OCI-M2 (cell line): ENCODE data around the gene CELF4.

Experiments
- DNase-seq: peaks from one replicate; lab custom pipeline; 2025; ENCODE audit not compliant: unreplicated experiment; lab: John Stamatoyannopoulos, UW

Gene CELF4

GRCh38 chr18:37574113-37574512 is 8.5 kb upstream of the CELF4 start:
- no peak for DNase-seq

GRCh38 chr18:37572736-37573135 is 7.1 kb upstream of the CELF4 start:
- no peak for DNase-seq

- no peak for DNase-seq
These were observed 5.7 kb upstream of the CELF4 start for GRCh38 chr18:37571266-37571665.

DNA sequence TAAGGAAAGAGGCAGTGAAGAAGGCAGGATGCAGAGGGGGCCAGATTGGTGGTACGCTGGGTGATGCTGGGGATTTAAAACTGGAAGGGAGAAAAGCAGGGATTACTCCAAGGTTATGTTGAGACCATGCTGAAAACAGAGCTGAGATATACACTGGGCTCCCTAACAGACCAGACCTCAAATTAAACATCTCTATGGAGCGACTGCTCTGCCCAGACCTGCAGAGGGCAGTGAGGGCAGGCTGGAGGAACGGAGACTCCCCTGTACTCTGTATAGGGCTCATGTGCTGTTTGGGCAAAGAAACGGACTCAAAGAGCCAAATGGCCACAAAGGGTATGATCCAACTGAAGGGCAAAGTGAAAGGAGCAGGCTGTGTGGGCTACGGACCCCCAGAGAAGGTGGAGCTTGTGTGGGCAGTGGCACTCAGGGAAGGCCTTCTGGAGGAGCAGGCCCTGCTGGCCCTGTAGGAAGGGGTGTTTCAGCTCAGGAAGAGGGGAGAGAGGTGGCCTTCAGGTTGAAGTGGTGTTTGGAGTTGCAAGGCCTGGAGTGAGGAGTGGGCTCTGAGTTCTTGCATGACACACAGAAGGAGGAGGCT is 4.8 kb upstream of the CELF4 start:
- no peak for DNase-seq

DNA sequence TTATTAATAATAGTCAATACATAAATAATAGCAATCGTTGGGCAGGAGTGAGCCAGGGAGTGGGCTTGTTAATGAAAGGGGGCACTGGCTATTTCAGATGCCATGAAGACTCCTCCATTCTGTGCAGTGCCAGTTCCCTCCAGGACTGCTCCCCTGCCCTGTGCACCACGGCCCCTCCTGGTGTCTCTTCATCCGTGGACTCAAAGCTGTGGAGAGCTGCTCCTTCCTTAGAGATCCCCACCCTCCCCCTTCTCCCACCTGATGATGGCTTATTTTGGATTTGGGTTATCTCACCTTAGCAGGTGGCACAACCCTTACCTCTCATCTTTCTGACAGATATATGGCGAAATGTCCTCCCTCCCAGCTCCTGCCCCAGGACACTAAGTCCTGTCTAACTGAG is 3.1 kb upstream of the CELF4 start:
- no peak for DNase-seq

DNA sequence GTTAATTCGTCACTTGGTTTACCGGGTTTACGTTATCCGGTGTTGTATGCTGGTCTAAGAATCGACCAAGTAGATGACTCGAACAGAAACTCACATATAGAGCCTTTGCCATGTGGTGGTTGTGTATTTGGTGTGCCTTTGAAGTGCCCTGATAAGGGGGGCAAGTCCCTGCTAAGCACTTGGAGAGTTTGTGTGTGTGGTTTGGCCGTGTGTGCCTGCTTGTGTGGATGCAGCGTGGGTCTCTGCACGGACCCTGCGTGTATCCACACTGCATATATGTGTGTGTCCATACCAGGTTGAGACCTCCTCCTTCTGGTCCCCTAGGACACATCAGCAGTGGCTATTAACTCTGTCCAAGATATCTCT is 2.4 kb upstream of the CELF4 start:
- no peak for DNase-seq

DNA sequence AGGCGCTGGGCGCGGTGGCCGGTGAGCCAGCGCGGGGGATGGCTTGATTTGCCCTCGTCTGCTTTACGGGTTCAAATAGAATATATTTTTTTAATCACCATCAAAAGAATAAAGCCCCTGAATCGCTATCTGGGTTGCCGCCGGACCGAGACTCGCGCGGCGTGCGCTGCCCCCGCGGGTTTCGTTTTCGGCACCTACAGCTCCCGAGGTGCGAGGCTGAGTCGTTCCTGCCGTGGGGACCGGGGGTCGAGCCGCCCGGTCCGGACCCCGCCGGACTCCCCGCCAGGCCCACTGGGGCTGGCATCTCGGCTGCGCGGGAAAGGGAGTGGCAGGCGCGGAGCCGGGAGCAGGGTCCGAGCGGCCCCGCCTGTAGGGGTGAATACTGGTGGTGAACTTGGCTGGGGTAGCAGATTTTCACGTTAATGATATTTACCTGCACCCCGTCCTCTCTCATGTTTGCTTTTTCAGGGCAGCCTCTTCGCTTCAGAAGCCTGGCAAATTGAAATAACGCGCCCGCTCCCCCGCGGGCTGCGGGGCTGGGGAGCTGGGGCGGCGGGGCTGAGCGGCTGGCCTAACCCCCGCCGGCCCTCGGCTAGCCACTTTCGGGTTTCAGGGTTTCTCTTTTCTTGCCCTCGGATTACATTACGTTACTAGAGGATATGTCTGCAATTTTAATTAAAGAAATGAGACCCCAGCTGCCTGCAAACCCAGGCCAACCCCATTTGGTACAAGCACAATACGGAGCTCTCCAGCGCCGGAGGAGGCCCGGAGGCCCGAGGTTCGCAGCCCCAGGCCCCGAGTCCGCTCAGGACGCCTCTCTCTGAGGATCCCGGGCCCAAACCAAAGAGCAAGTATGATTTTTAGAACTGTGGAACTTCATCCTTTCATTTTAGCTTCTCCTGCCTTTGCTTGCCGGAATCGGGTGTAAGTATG is 1.7 kb upstream of the CELF4 start:
- no peak for DNase-seq

GRCh38 chr18:37566479-37567060 is 972 bp upstream of the CELF4 start:
- no peak for DNase-seq

DNA sequence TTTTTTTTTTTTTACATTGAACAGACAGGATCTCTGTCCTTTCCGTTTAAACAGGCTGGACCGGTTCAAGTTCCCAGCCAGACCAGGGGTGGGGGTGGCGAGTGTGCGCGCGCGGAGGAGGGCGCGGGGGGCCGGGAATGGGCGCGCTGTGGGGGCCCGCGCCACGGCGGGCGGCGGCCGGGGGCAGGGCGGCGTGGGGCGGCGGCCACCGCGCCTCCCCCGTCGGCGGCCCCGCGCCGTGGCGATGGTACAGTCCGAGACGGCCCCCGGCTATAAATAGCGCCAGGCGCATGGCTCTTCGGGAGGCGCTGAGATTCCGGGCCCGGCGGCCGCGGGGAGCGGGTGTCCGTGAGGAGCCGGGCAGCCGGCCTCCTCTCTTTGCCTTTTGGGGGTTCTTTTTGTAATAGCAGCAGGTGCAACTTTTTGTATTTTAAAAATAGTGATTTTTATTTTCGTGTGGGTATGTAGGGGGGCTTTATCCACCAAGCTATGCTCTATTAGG is 430 bp upstream of the CELF4 start:
- DNase-seq = no peak

GRCh38 chr18:37564711-37565100 is 892 bp downstream of the CELF4 start:
- no peak for DNase-seq

GRCh38 chr18:37563931-37564392 is 1.6 kb downstream of the CELF4 start:
- no peak for DNase-seq

DNA sequence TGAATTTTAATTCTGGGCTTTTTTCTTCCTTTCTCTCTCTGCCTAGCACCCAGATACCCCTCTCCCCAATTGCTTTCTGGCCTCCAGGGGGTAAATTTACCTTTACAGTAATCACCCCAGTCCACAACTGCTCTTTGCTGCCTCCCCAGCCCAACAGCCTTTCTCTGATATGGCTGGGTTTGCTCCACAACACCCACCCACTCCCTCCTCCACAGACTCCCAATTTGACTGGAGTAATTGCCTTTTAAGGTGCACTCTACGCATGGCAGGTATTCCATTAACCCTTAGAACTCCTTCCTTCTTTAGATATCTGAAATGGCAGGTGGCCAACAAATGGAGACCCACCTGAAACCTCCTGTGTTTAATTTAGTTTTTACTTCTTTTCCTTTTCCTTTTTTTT is 3.6 kb downstream of the CELF4 start:
- DNase-seq = no peak

GRCh38 chr18:37560003-37560402 is 5.6 kb downstream of the CELF4 start:
- no peak for DNase-seq

DNA sequence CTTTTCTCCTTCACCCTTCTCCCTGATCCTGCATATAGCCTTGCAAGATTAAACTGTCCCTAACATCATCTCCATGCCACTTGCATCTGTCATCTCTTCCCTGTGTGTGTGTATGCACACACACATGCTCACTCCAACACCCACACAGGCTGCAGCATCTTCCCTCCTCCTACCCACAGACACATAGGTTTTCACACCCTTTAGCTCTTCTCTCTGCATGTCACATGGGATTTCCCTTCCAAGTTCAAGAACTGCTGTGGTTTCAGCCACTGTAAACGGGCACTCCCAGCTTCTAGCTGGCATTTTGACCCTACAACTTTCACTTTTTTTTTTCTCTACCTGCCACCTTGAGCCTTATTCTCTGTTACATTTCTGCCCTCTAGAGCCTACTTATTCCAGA is 6.4 kb downstream of the CELF4 start:
- no peak for DNase-seq

- no peak for DNase-seq
These were observed 11.2 kb downstream of the CELF4 start for GRCh38 chr18:37554399-37554787.

- DNase-seq = no peak
These were observed 11.8 kb downstream of the CELF4 start for GRCh38 chr18:37553633-37554398.

DNA sequence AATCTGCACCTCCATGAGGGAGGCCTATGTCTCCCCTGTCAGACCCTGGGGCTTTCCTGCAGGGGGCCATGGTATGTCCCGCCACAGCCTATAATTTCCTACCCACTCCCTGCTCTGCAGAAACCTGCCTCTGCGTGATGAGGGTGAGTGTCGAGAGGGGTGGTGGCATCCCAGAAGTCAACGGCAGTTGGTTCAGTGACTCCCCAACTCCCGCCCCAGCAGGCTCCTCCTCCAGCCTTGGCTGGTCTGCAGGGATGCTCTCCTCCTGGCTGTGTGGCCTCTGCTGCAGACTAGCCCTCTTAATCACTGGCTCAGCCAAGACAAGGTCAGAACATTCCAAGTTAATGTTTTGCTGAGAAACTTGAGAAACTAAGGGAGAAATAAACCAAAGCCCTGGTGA is 13.3 kb downstream of the CELF4 start:
- no peak for DNase-seq

DNA sequence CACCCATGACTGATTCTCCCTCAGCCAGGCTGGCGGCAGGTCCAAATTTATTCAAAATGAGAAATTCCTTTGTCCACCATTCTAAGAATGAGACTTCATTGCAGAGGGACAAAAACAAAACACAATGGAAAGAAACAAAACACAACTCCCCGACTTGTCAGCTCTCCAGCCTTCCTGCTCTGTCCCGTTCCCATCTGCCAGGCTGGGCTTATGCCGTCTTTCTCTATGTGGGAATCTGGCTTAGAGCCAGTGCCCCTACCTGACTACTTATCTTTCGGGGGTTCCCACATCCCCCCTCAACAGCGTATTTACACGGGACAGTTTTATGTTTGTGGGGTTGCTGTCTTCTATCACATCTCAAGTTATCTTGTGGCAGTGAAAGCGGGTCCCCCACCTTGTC is 13.8 kb downstream of the CELF4 start:
- no peak for DNase-seq

GRCh38 chr18:37551249-37551648 is 14.3 kb downstream of the CELF4 start:
- no peak for DNase-seq

- no peak for DNase-seq
These were observed 15.3 kb downstream of the CELF4 start for GRCh38 chr18:37550118-37550875.
